MV-4-11 (cell line): ENCODE data around the gene NAT14.
A peak's percentile ranks its signal among the peaks of the same experiment; 100 is the strongest.
"Not testable (repeated sequence)": the region's sequence is repeated elsewhere in the genome, so short reads cannot be mapped to it uniquely, and the experiment has no call there.

Experiments
- DNase-seq: peaks from one replicate; lab custom pipeline; 2025; lab: John Stamatoyannopoulos, UW

Gene NAT14

GRCh38 chr19:55503157-55503501 is 18.1 kb downstream of the NAT14 start:
- DNase-seq, result no peak

- peak; percentile 91 for DNase-seq
These were observed 18.7 kb downstream of the NAT14 start for GRCh38 chr19:55503502-55504251.

GRCh38 chr19:55504252-55504603 is 19.2 kb downstream of the NAT14 start:
- no peak for DNase-seq

GRCh38 chr19:55504981-55505380 is 20.0 kb downstream of the NAT14 start:
- no peak for DNase-seq

- no peak for DNase-seq
These were observed 23.1 kb downstream of the NAT14 start for GRCh38 chr19:55508120-55508519.

DNA sequence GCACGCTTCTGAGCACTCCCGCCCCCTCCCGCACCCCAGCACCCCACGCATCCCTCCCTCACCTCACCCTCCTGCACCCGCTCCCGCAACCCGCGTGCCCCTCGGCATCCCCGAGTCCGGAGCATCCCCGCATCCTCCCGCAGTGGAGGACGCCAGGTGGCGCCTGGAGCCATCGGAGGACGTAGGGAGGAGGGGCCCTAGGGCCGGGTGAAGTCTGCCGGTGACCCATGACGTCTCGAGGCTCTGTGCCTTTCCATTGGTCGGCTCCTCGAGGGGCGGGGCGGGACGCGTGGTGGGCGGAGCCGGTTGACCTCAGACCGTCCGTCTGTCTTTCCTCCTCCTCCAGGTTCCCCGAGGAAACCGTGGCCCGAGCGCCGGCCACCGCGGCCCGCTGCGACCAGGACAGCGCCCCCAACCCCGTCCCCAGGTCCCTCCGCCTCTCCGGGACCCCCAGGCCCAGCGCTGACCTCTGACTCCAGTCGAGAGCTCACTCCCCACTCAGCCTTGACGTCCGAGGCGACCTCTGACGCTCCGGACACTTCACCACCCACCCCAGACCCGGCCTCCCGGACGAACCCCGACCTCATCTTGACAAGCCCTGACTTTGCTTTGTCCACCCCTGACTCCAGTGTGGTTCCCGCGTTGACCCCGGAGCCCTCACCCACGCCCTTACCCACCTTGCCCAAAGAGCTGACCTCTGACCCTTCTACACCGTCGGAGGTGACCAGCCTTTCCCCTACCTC is 32.1 kb downstream of the NAT14 start:
- peak; percentile 90 for DNase-seq

DNA sequence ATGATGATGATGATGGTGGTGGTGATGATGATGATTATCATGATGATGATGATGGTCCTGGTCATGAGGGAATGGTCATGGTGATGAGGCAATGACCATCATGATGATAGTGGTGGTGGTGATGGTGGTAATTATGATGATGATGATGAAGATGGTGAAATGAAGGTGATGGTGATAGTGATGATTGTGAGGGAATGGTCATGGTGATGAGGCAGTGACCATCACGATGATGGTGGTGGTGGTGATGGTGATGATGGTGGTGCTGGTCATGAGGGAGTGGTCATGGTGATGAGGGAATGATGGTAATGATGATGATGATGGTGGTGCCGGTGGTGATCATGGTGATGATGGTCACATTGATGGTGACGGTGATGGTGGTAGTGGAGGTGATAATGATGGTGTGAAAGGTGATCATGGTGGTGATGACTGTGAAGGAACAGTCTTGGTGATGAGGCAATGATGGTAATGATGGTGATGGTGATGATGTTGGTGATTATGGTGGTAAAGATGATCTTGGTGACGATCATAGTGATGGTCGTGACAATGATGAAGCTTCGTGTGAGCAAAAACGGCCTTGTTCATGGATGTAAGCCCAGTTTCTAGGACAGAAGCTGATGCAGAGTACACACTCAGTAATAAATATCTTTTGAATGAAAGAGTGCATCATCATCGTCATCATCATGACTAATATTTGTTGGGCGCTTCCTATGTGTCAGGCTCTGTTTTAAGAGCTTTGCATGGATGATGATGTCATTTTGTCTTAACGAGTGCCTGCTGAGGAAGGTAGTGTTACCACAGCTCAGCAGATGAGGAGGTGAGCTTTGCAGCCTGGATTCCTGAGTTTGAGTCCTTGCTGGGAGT is 34.7 kb downstream of the NAT14 start:
- DNase-seq, result no peak

DNA sequence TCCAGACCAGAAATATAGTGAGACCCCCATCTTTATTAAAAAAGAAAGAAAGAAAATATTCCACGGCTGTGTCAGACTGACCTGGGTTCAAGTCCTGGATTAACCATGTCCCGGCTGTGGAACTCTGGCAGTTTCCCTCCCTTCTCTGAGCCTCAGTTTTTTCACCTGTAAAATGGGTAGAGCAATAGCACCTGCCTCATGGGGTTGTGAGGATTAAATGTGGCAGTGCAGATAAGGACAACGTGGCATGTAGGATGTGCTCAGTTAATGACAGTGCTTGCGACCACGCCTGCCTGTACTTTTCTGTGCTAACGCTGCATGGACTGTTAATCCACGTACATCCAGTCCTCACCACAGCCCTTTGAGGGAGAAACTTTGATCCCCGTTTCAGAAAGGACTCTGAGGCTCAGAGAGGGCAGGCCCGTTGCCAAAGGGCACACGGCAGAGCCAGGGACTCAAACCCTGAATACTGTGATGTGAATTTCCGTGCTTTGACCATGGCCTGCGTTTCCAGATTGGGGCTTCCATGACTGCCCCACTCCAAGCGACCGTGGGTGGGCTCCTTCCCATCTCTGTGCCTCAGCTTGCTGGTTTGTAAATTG is 35.8 kb downstream of the NAT14 start:
- DNase-seq, result no peak

GRCh38 chr19:55525289-55526101 is 40.5 kb downstream of the NAT14 start:
- DNase-seq, result no peak

- peak; percentile 30 for DNase-seq
These were observed 41.5 kb downstream of the NAT14 start for GRCh38 chr19:55526216-55527196.

DNA sequence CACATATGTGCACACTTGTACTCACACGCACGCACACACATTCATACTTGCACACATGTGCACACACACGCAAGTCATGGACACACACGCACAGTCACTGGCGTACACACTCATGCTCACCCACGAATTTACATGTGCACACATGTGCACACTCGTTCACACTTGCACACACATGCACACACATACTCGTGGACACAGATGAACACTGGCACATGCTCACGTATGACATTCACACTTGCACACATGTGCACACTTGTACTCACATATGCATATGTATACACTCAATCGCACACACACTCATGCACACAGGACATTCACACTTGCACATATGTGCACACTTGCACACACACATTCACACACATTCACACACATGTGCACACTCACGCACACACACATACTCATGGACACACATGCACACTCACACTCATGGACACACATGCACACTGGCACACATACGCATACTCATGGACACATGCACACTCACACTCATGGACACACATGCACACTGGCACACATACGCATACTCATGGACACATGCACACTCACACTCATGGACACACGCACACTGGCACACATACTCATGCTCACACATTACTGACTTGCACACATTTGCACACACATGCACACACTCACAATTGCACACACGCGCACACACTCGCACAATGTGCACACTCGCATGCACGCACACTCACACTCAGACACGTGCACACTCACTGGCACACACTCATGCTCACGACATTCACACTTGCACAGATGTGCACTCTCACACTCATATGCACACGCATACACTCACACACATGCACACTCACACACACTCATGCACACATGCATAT is 42.4 kb downstream of the NAT14 start:
- DNase-seq, result no peak

GRCh38 chr19:55528030-55528803 is 43.2 kb downstream of the NAT14 start:
- DNase-seq, result no peak

- DNase-seq, result no peak
These were observed 44.7 kb downstream of the NAT14 start for GRCh38 chr19:55529636-55530234.

- DNase-seq, result no peak
These were observed 46.0 kb downstream of the NAT14 start for GRCh38 chr19:55530996-55531395.

GRCh38 chr19:55534280-55534679 is 49.3 kb downstream of the NAT14 start:
- DNase-seq, result not testable (repeated sequence)

DNA sequence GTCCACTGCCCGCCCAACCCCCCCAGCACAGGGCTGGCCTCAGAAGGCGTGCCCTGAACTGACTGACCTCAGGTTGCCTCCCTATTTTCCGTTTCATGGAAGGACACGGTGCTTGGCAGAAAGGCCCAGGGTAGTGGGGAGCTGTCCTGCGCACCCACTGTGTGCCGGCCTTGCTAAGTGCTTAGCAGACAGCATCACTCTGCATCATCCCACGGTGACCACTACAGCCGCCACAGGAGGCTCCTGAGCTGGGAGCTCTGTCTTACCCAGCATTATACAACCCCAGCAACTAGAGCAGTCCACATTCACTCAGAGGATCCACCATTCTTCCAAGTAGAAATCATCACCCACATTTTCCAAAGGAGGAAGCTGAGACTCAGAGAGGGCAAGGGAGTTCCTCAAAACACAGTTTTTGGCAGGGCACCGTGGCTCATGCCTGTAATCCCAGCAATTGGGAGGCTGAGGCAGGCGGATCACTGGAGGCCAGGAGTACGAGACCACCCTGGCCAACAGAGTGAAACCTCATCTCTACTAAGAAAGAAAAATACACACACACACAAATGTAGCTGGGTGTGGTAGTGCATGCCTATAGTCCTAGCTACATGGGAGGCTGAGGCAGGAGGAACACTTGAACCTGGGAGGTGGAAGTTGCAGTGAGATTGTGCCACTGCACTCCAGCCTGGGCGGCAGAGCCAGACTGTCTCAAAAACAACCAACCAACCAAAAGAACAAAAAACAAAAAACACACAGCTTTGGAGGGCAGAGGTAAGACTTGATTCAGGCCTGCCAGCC is 50.4 kb downstream of the NAT14 start:
- peak; percentile 47 for DNase-seq

- DNase-seq, result no peak
These were observed 51.0 kb downstream of the NAT14 start for GRCh38 chr19:55535965-55536350.
